ENCODE measurements around the gene FHIT.

FHIT gene

DNA sequence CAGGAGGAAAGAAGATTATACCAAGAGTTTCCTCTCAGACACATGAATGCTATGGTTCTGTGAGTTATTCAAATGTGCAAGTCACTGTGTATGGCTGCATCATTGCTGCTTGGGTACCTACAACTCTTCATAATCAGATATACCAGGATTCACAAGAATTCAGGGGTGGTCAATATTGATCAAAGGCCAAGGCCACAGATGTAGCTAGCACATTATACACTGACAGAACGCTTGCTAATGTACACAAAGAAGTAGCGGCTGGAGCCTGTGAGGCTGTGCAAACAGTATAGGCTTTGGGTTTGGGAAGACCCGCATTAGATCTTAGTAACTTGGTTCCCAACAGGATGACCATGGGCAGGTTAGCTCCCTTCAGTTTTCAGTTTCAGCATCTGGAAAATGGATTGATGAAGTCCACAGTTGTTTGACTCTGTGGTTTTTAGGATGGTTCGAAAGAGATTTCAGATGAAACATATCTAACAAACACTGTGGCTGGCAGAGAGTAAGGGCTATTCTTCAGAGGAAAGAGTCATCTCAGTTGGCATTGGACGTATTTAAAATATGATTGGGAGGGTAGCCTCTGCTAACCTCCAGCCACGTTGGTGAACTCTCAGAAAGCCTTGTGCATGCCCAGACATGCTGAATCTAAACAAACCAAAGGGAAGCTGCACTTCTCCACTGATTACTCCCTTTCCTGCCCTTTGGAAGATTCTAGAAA lies 1452.7 kb downstream of the FHIT start:
- no peak for DNase-seq

DNA sequence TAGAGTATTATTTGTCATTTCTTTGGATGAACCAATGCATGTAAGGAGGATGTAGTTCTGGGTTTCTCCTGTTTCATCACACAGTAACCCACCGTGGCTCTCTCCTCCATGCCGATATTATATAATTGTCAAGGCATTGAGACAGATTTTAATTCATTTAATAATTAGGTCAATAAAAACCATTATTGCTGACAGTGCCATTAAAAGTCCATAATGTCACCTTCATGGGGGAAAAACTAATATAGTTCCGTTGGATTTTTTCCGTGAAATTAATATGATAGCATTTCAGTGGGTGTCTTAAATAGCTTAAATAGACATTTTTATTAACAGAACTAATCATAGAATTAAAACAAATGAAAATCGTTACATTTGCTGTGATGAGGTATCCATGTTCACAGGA lies 1453.7 kb downstream of the FHIT start:
- DNase-seq, result no peak

DNA sequence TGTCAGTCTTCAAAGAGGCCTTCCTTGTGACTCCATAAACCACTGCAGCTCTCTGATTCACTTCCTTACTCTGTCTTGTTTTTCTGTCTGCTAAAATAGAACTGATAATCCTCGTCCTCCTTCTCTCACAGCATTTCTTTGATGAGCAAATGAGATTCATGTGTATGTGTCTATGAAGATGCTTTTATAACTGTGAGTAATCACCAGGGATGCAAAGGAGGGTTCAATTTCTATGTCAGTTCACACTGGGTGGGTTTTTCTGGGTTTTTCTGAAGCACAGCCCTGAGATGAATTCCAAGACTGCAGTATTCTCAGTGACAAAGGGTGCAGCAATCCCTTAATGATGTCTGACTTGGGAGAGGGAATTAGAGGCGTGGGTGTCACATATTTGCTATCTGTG lies 1454.8 kb downstream of the FHIT start:
- no peak for DNase-seq

DNA sequence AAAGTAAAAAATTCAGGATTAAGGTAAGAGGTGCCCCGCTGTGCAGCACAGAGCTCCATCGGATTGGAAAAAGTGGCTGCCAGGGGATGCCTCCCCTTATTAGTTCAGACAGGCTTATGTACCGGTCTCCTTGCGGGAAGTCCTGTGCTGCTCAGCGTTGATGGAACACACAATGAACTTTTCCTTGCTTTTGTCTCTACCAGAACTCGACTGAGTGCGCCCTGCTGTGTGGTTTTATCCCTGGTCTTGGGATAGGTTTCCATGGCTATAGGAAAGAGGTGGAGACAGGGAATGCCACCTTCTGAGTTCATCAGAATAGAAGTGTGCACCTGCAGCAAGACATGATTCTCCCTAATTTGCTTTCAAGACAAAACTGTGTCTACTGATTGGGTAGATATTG lies 1455.5 kb downstream of the FHIT start:
- DNase-seq, result no peak

DNA sequence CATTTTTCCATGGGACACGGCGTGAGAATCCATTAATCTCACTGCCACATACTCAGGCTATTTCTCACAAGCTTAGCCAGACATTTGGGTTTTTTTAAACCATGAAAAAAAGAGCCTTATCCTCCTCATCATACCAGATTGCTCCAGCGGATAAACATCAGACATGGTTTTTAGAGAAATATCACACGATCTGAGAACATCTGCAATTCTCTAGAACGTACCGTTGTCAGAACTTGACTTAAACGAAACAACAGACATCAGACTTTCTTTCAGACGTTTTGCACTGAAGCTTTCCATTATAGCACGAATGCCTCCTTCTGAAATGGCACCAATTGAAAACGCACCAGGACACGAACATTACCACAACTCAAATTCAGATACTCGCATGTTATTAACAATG lies 1457.3 kb downstream of the FHIT start:
- no peak for DNase-seq

GRCh38 chr3:59791774-59792308 lies 1459.4 kb downstream of the FHIT start:
- DNase-seq, result no peak

- DNase-seq, result no peak
These were observed 1461.0 kb downstream of the FHIT start for GRCh38 chr3:59790241-59790640.

GRCh38 chr3:59788801-59789200 lies 1462.5 kb downstream of the FHIT start:
- DNase-seq, result no peak

- DNase-seq, result no peak
These were observed 1463.1 kb downstream of the FHIT start for GRCh38 chr3:59788133-59788532.

DNA sequence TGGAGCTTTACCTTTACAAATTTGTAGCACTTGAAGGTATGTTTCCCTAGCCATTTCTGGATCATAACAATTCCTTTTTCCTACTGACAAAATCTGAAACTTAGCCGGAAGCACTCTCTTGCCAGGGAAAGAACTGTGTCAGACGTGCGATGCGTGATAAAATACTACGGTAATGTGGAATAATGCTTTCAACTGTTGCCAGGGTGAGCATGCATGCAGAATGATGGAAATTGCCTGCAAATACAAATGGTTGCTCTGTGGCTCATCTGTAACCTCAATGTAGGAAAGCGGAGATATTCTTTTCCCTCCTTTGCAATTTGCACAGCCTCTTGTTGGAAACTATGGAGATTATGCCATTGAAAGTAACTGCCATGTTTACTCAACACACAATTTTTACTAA lies 1464.9 kb downstream of the FHIT start:
- no peak for DNase-seq

GRCh38 chr3:59784164-59784563 lies 1467.1 kb downstream of the FHIT start:
- no peak for DNase-seq

DNA sequence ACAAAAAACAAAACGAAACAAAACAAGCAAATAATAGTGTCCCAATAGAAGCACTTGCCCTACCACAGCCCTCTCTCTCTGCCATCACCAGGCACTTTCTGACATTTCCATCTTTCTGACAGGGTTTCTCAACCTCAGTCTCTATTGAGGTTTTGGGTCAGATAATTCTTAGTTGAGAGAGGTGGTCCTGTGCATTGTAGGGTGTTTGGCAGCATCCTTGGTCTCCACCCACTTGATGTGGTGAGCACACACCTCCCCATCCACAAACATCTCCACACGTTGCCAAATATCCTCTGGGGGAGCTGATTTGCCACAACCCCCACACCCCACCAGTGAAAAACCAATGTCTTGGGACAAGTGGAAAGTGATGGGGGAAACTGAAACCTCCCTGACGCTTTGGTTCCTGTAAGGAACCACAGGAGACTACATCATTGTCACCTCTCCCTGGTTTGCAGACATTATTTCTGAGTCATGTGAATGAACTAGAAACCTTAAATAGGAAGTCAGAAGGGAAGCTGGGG lies 1467.7 kb downstream of the FHIT start:
- DNase-seq, result peak; percentile 13

DNA sequence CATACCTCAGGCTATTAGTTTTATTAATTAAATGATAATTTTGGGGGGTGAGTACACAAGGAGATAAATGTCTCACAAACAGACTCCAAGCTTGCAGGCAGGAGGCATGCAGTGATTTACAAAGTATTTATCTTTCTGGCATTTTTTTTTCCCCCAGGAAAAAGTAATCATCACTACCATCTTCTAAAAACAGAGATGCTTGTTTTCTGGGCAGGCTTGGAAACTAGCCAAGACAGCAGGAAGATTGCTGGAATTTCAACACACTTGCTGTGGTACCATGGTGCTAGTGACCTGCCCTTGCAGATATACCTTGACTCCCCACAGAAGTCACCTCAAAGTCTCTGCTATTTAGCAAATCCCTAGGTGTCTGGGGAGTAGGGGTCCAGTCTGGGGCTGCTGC lies 1468.6 kb downstream of the FHIT start:
- no peak for DNase-seq

GRCh38 chr3:59780209-59780608 lies 1471.0 kb downstream of the FHIT start:
- no peak for DNase-seq

DNA sequence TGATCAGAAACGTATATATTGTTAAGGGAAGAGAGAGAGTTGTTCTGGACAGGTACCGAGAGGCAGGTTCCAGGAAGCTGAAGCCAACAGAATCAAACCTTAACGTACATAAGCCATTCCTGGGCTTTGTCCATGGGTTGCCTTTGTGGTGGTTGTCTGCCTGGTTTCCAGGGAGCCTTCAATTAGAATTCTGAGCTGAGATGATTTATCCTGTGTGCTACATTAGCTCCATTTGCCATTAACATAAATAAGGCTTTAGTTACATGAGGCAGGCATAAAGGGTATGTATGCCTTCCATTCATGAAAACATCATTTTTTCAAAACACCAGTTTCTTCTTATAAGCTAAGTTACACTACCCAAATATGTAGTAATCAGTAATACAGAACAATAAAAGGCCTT lies 1472.0 kb downstream of the FHIT start:
- DNase-seq, result no peak

- DNase-seq, result peak; percentile 69
These were observed 1473.6 kb downstream of the FHIT start for GRCh38 chr3:59777667-59778077.

- DNase-seq, result no peak
These were observed 1474.2 kb downstream of the FHIT start for GRCh38 chr3:59777066-59777465.

GRCh38 chr3:59775761-59776325 lies 1475.4 kb downstream of the FHIT start:
- no peak for DNase-seq

- DNase-seq, result no peak
These were observed 1476.1 kb downstream of the FHIT start for GRCh38 chr3:59775106-59775505.

DNA sequence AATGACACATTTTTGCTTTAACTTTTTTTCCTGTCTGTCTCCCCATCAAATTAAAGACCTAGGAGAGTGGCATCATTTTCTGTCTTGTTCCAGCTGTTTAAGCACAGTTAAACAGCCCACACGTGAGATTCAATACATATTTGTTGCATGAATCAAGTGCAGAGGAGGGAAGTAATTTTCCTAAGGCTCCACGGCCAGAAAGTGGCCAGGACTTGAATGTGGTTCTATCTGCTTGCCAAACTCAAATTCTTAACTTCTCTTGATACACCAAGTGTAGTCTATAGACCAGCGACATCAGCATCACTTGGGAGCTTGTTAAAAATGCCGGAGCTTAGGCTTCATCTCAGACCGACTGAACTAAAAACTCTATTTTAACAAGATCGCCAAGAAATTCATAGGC lies 1476.6 kb downstream of the FHIT start:
- no peak for DNase-seq

DNA sequence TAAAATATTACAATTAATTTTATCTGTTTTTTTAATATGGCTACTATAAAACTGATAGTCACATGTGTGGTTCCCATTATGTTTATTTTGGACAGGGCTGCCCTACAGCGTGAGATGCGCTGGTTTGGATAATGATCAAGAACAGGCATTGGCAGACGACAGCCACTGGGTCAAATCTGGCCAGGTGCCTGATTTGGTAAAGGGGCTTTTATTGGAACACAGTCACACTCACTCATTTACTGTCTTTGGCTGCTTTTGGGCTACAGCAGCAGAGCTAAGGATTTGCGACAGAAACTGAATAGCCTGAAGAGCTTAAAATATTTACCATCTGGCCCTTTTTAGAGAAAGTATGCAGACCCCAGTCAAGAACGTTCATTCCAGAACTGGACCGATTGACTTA lies 1477.3 kb downstream of the FHIT start:
- DNase-seq, result no peak

- DNase-seq, result peak; percentile 72
These were observed 1478.5 kb downstream of the FHIT start for GRCh38 chr3:59772416-59773408.

DNA sequence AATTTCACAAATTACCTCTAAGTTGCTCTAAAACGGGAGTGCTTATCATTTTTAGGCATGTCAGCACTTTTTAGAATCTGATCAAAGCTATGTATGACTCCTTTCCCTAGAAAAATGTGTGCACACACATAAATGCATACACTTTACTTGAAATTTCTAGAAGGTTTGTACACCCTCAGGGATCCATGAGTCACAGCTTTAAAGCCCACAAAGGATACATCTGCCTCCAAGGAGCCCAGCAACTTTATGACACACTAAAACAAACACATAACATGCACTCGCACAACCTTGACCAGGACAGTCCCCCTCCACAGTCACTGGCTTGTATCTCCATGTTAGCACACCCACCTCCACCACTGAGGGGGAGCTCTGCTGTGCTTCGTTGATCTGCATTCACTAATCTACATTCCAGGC lies 1479.5 kb downstream of the FHIT start:
- peak; percentile 11 for DNase-seq
